Type B pancreatic cell (in vitro differentiated cells): ENCODE results near the gene ABL1. TPM values are rescaled to one million over a fixed set of nuclear protein-coding genes. Genes with fewer than 3 reads are reported as not detected.

Experiments used
- DNase-seq: peaks from one replicate; pipeline ENCODE4 v3.0.0; 2021; ENCODE audit warnings: mixed read lengths; ENCODE audit not compliant: unreplicated experiment; ENCODE audit errors: extremely low spot score
- H3K27ac Mint-ChIP-seq: 2 replicates; pipeline ENCODE4 v1.8.0; 2021; ENCODE audit warnings: mild to moderate bottlenecking, mixed read lengths
- H3K27me3 Mint-ChIP-seq: 2 replicates; pipeline ENCODE4 v1.8.0; 2021; ENCODE audit warnings: mixed read lengths
- H3K36me3 Mint-ChIP-seq: 2 replicates; pipeline ENCODE4 v1.8.0; 2021; ENCODE audit warnings: mixed read lengths
- H3K4me1 Mint-ChIP-seq: one replicate; pipeline ENCODE4 v1.8.0; 2021; ENCODE audit warnings: mixed read lengths; ENCODE audit not compliant: unreplicated experiment
- H3K4me3 Mint-ChIP-seq: 2 replicates; pipeline ENCODE4 v1.8.0; 2021; ENCODE audit warnings: mild to moderate bottlenecking, mixed read lengths
- H3K9me3 Mint-ChIP-seq: 2 replicates; pipeline ENCODE4 v1.8.0; 2021; ENCODE audit warnings: mixed read lengths
- total RNA-seq: library from RNA; stranded (reverse); gene quantifications from 2 replicates; pipeline ENCODE4 v1.2.1, GENCODE V29; 2021; ENCODE audit warnings: low replicate concordance
- TF ChIP-seq, protein P1 (sequence below): fragments of 200-600 bp; sonication (generic); conservative IDR thresholded peaks from 2 replicates; pipeline ENCODE4 v1.5.0; 2021; ENCODE audit warnings: antibody characterized with exemption, mild to moderate bottlenecking

The ABL1 gene
- total RNA-seq, 1 donor from 2014 or later: 91.8 TPM

- Mint-ChIP-seq H3K27me3 (no peaks in the 10 kb centered on the region), H3K4me1 (no peaks in the 10 kb centered on the region), H3K27ac (no peak overlapping the region), H3K36me3 (peaks cover 15% of the 10 kb centered on the region), H3K9me3 (no peaks in the 10 kb centered on the region), H3K4me3 (no peak overlapping the region)
- TF ChIP-seq, protein P1, sequence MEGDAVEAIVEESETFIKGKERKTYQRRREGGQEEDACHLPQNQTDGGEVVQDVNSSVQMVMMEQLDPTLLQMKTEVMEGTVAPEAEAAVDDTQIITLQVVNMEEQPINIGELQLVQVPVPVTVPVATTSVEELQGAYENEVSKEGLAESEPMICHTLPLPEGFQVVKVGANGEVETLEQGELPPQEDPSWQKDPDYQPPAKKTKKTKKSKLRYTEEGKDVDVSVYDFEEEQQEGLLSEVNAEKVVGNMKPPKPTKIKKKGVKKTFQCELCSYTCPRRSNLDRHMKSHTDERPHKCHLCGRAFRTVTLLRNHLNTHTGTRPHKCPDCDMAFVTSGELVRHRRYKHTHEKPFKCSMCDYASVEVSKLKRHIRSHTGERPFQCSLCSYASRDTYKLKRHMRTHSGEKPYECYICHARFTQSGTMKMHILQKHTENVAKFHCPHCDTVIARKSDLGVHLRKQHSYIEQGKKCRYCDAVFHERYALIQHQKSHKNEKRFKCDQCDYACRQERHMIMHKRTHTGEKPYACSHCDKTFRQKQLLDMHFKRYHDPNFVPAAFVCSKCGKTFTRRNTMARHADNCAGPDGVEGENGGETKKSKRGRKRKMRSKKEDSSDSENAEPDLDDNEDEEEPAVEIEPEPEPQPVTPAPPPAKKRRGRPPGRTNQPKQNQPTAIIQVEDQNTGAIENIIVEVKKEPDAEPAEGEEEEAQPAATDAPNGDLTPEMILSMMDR: no peak
- DNase-seq: no peak
Measured at GRCh38 chr9:130884111-130884531, 49.1 kb downstream of the ABL1 start.

DNA sequence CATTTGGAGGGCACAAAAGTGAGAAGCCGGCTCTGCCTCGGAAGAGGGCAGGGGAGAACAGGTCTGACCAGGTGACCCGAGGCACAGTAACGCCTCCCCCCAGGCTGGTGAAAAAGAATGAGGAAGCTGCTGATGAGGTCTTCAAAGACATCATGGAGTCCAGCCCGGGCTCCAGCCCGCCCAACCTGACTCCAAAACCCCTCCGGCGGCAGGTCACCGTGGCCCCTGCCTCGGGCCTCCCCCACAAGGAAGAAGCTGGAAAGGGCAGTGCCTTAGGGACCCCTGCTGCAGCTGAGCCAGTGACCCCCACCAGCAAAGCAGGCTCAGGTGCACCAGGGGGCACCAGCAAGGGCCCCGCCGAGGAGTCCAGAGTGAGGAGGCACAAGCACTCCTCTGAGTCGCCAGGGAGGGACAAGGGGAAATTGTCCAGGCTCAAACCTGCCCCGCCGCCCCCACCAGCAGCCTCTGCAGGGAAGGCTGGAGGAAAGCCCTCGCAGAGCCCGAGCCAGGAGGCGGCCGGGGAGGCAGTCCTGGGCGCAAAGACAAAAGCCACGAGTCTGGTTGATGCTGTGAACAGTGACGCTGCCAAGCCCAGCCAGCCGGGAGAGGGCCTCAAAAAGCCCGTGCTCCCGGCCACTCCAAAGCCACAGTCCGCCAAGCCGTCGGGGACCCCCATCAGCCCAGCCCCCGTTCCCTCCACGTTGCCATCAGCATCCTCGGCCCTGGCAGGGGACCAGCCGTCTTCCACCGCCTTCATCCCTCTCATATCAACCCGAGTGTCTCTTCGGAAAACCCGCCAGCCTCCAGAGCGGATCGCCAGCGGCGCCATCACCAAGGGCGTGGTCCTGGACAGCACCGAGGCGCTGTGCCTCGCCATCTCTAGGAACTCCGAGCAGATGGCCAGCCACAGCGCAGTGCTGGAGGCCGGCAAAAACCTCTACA, 49.8 kb downstream of the ABL1 start:
- no peak for DNase-seq
- no peaks in the 10 kb centered on the region for H3K4me1 Mint-ChIP-seq
- H3K9me3 Mint-ChIP-seq: no peaks in the 10 kb centered on the region
- TF ChIP-seq, protein P1: no peak
- H3K36me3 Mint-ChIP-seq: peaks cover 12% of the 10 kb centered on the region
- no peak overlapping the region for H3K4me3 Mint-ChIP-seq
- H3K27ac Mint-ChIP-seq: no peak overlapping the region
- no peaks in the 10 kb centered on the region for H3K27me3 Mint-ChIP-seq

DNA sequence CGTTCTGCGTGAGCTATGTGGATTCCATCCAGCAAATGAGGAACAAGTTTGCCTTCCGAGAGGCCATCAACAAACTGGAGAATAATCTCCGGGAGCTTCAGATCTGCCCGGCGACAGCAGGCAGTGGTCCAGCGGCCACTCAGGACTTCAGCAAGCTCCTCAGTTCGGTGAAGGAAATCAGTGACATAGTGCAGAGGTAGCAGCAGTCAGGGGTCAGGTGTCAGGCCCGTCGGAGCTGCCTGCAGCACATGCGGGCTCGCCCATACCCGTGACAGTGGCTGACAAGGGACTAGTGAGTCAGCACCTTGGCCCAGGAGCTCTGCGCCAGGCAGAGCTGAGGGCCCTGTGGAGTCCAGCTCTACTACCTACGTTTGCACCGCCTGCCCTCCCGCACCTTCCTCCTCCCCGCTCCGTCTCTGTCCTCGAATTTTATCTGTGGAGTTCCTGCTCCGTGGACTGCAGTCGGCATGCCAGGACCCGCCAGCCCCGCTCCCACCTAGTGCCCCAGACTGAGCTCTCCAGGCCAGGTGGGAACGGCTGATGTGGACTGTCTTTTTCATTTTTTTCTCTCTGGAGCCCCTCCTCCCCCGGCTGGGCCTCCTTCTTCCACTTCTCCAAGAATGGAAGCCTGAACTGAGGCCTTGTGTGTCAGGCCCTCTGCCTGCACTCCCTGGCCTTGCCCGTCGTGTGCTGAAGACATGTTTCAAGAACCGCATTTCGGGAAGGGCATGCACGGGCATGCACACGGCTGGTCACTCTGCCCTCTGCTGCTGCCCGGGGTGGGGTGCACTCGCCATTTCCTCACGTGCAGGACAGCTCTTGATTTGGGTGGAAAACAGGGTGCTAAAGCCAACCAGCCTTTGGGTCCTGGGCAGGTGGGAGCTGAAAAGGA, 50.7 kb downstream of the ABL1 start:
- Mint-ChIP-seq H3K27me3 (no peaks in the 10 kb centered on the region), H3K36me3 (peaks cover 12% of the 10 kb centered on the region)
- no peak for DNase-seq

GRCh38 chr9:130886981-130887380, 51.9 kb downstream of the ABL1 start:
- H3K4me3 Mint-ChIP-seq: no peak overlapping the region
- H3K27ac Mint-ChIP-seq: no peak overlapping the region
- peaks cover 5% of the 10 kb centered on the region for H3K36me3 Mint-ChIP-seq

More for the DNA sequence above, 50.7 kb downstream of the ABL1 start:
- peak overlapping the region; percentile 76 for H3K27ac Mint-ChIP-seq
- peaks cover 1% of the 10 kb centered on the region for H3K4me1 Mint-ChIP-seq
- H3K9me3 Mint-ChIP-seq: no peaks in the 10 kb centered on the region
- TF ChIP-seq, protein P1: no peak
- no peak overlapping the region for H3K4me3 Mint-ChIP-seq

More at GRCh38 chr9:130886981-130887380, 51.9 kb downstream of the ABL1 start:
- TF ChIP-seq, protein P1: no peak
- Mint-ChIP-seq H3K27me3 (no peaks in the 10 kb centered on the region), H3K9me3 (no peaks in the 10 kb centered on the region), H3K4me1 (peaks cover 6% of the 10 kb centered on the region)
- no peak for DNase-seq
